Right lung (tissue), 10 donors: ENCODE measurements around the gene GIT1. TPM values are rescaled to one million over a fixed set of nuclear protein-coding genes. Genes with fewer than 3 reads are reported as not detected.

Experiments used
- DNase-seq, 2 donors: peaks; one replicate each; pipeline ENCODE4 v3.0.0-alpha.2; 2013
- long read RNA-seq, 8 donors: transcript quantifications; one replicate each; lab custom pipeline, GENCODE V29; 2026
- polyA plus RNA-seq, 5 donors: library from polyadenylated mRNA; unstranded; fragments of 120-200 nt; gene quantifications; one replicate each; pipeline versions ENCODE4 v1.2.1 to v1.2.3, GENCODE V29; 2013; ENCODE audit warnings: inconsistent platforms in 1 of 5, low replicate concordance in 1 of 5; ENCODE audit not compliant: insufficient read length in 5 of 5, insufficient read depth in 1 of 5

Gene GIT1
- 10 to 100 TPM; 32.5 to 48.4 (median 42.6) TPM for polyA plus RNA-seq
- long read RNA-seq, donor 1, transcript GIT1-201 (20 exons, 3,768 nt): major isoform, 6 of 13 reads
- long read RNA-seq, donor 1, partial matches to known transcripts: 6 of 13 reads
- long read RNA-seq, donor 1, other reads (novel, unspliced or antisense): 0 of 13 reads
- long read RNA-seq, donor 2, partial matches to known transcripts: 0 of 5 reads
- long read RNA-seq, donor 2, other reads (novel, unspliced or antisense): 0 of 5 reads
- long read RNA-seq, donor 3, partial matches to known transcripts: 0 of 4 reads
- long read RNA-seq, donor 3, other reads (novel, unspliced or antisense): 0 of 4 reads
- long read RNA-seq, donor 4, partial matches to known transcripts: 0 of 2 reads
- long read RNA-seq, donor 4, other reads (novel, unspliced or antisense): 0 of 2 reads
- long read RNA-seq, donor 5, partial matches to known transcripts: 6 of 10 reads
- long read RNA-seq, donor 5, other reads (novel, unspliced or antisense): 0 of 10 reads
- long read RNA-seq, donor 6, transcript GIT1-201 (20 exons, 3,768 nt): major isoform, 7 of 7 reads
- long read RNA-seq, donor 6, partial matches to known transcripts: 0 of 7 reads
- long read RNA-seq, donor 6, other reads (novel, unspliced or antisense): 0 of 7 reads
- long read RNA-seq, donor 7, transcript GIT1-201 (20 exons, 3,768 nt): major isoform, 8 of 8 reads
- long read RNA-seq, donor 7, partial matches to known transcripts: 0 of 8 reads
- long read RNA-seq, donor 7, other reads (novel, unspliced or antisense): 0 of 8 reads
- long read RNA-seq, donor 8: 0 reads

GRCh38 chr17:29589524-29590410, at the start of gene GIT1:
TSS of gene GIT1 (minus strand) at chr17:29589648. CDS start at chr17:29589378, 270 bp downstream.
- peak; percentile 81 to 83 for DNase-seq

- DNase-seq: no peak
Observed at GRCh38 chr17:29633886-29634285, 44.4 kb upstream of the GIT1 start.

GRCh38 chr17:29630630-29631193, 41.3 kb upstream of the GIT1 start:
- DNase-seq: no peak

- DNase-seq: no peak
Observed at GRCh38 chr17:29629839-29630238, 40.4 kb upstream of the GIT1 start.

- no peak for DNase-seq
Observed at GRCh38 chr17:29628644-29629043, 39.2 kb upstream of the GIT1 start.

- DNase-seq: no peak
Observed at GRCh38 chr17:29627951-29628350, 38.5 kb upstream of the GIT1 start.

GRCh38 chr17:29625037-29625750, 35.7 kb upstream of the GIT1 start:
- no peak for DNase-seq

- no peak for DNase-seq
Observed at GRCh38 chr17:29624586-29624985, 35.1 kb upstream of the GIT1 start.

GRCh38 chr17:29623283-29623647, 33.8 kb upstream of the GIT1 start:
- no peak for DNase-seq

GRCh38 chr17:29622337-29623282, 33.2 kb upstream of the GIT1 start, which contains the start of gene CORO6:
TSS of gene CORO6 (minus strand) at chr17:29622912. CDS start at chr17:29621421, 1,491 bp downstream.
- DNase-seq: no peak

GRCh38 chr17:29621751-29622194, 32.3 kb upstream of the GIT1 start:
- no peak for DNase-seq

GRCh38 chr17:29620779-29621500, 31.5 kb upstream of the GIT1 start:
- no peak for DNase-seq

- DNase-seq: no peak
Observed at GRCh38 chr17:29620271-29620670, 30.8 kb upstream of the GIT1 start.

GRCh38 chr17:29619251-29619650, 29.8 kb upstream of the GIT1 start:
- DNase-seq: no peak

GRCh38 chr17:29618272-29619065, 29.0 kb upstream of the GIT1 start:
- no peak for DNase-seq

- no peak for DNase-seq
Observed at GRCh38 chr17:29617481-29618271, 28.2 kb upstream of the GIT1 start.

- no peak for DNase-seq
Observed at GRCh38 chr17:29617125-29617480, 27.7 kb upstream of the GIT1 start.
